ENCODE data around the gene CACHD1.

Gene CACHD1

GRCh38 chr1:64679177-64679576 is 209.2 kb downstream of the CACHD1 start:
- Histone ChIP-seq H3K4me3 (ENCODE audit: low read depth, low read length) (no peak overlapping the region), H2AFZ (ENCODE audit: low read length, unreplicated experiment) (no peak overlapping the region), H3K4me1 (ENCODE audit: control insufficient read depth, insufficient read depth, low read length, unreplicated experiment) (no peaks in the 10 kb centered on the region), H3K79me2 (ENCODE audit: control insufficient read depth, insufficient read depth, low read length, unreplicated experiment) (no peaks in the 10 kb centered on the region), H3K36me3 (ENCODE audit: insufficient read depth, low read length) (no peaks in the 10 kb centered on the region), H3K27ac (ENCODE audit: low read depth, low read length) (no peak overlapping the region), H3K27me3 (ENCODE audit: insufficient read depth, low read length) (no peaks in the 10 kb centered on the region)

- no peak overlapping the region for H3K27ac ChIP-seq (ENCODE audit: low read depth, low read length)
- no peak overlapping the region for H2AFZ ChIP-seq (ENCODE audit: low read length, unreplicated experiment)
- no peaks in the 10 kb centered on the region for H3K27me3 ChIP-seq (ENCODE audit: insufficient read depth, low read length)
- H3K79me2 ChIP-seq (ENCODE audit: control insufficient read depth, insufficient read depth, low read length, unreplicated experiment): no peaks in the 10 kb centered on the region
- no peaks in the 10 kb centered on the region for H3K4me1 ChIP-seq (ENCODE audit: control insufficient read depth, insufficient read depth, low read length, unreplicated experiment)
- no peak overlapping the region for H3K4me3 ChIP-seq (ENCODE audit: low read depth, low read length)
- no peaks in the 10 kb centered on the region for H3K36me3 ChIP-seq (ENCODE audit: insufficient read depth, low read length)
These were observed 210.7 kb downstream of the CACHD1 start for GRCh38 chr1:64680599-64680998.

GRCh38 chr1:64681043-64681442 is 211.1 kb downstream of the CACHD1 start:
- Histone ChIP-seq H3K4me1 (ENCODE audit: control insufficient read depth, insufficient read depth, low read length, unreplicated experiment) (no peaks in the 10 kb centered on the region), H3K27ac (ENCODE audit: low read depth, low read length) (no peak overlapping the region), H3K79me2 (ENCODE audit: control insufficient read depth, insufficient read depth, low read length, unreplicated experiment) (no peaks in the 10 kb centered on the region), H3K27me3 (ENCODE audit: insufficient read depth, low read length) (no peaks in the 10 kb centered on the region), H2AFZ (ENCODE audit: low read length, unreplicated experiment) (no peak overlapping the region), H3K36me3 (ENCODE audit: insufficient read depth, low read length) (no peaks in the 10 kb centered on the region), H3K4me3 (ENCODE audit: low read depth, low read length) (no peak overlapping the region)

GRCh38 chr1:64683419-64683818 is 213.5 kb downstream of the CACHD1 start:
- no peaks in the 10 kb centered on the region for H3K79me2 ChIP-seq (ENCODE audit: control insufficient read depth, insufficient read depth, low read length, unreplicated experiment)
- H3K36me3 ChIP-seq (ENCODE audit: insufficient read depth, low read length): no peaks in the 10 kb centered on the region
- no peak overlapping the region for H3K4me3 ChIP-seq (ENCODE audit: low read depth, low read length)
- H3K27me3 ChIP-seq (ENCODE audit: insufficient read depth, low read length): no peaks in the 10 kb centered on the region
- H2AFZ ChIP-seq (ENCODE audit: low read length, unreplicated experiment): no peak overlapping the region
- peaks cover 12% of the 10 kb centered on the region for H3K4me1 ChIP-seq (ENCODE audit: control insufficient read depth, insufficient read depth, low read length, unreplicated experiment)
- H3K27ac ChIP-seq (ENCODE audit: low read depth, low read length): no peak overlapping the region

GRCh38 chr1:64685217-64685616 is 215.3 kb downstream of the CACHD1 start:
- H3K36me3 ChIP-seq (ENCODE audit: insufficient read depth, low read length): no peaks in the 10 kb centered on the region
- H3K4me1 ChIP-seq (ENCODE audit: control insufficient read depth, insufficient read depth, low read length, unreplicated experiment): peaks cover 12% of the 10 kb centered on the region
- H3K79me2 ChIP-seq (ENCODE audit: control insufficient read depth, insufficient read depth, low read length, unreplicated experiment): no peaks in the 10 kb centered on the region

GRCh38 chr1:64685765-64686341 is 215.9 kb downstream of the CACHD1 start:
- H2AFZ ChIP-seq (ENCODE audit: low read length, unreplicated experiment): no peak overlapping the region
- peaks cover 12% of the 10 kb centered on the region for H3K4me1 ChIP-seq (ENCODE audit: control insufficient read depth, insufficient read depth, low read length, unreplicated experiment)
- H3K4me3 ChIP-seq (ENCODE audit: low read depth, low read length): no peak overlapping the region
- H3K27me3 ChIP-seq (ENCODE audit: insufficient read depth, low read length): no peaks in the 10 kb centered on the region
- H3K79me2 ChIP-seq (ENCODE audit: control insufficient read depth, insufficient read depth, low read length, unreplicated experiment): no peaks in the 10 kb centered on the region
- no peaks in the 10 kb centered on the region for H3K36me3 ChIP-seq (ENCODE audit: insufficient read depth, low read length)
- no peak overlapping the region for H3K27ac ChIP-seq (ENCODE audit: low read depth, low read length)

More at GRCh38 chr1:64685217-64685616, 215.3 kb downstream of the CACHD1 start:
- H2AFZ ChIP-seq (ENCODE audit: low read length, unreplicated experiment): no peak overlapping the region
- H3K27ac ChIP-seq (ENCODE audit: low read depth, low read length): no peak overlapping the region
- H3K4me3 ChIP-seq (ENCODE audit: low read depth, low read length): no peak overlapping the region
- H3K27me3 ChIP-seq (ENCODE audit: insufficient read depth, low read length): no peaks in the 10 kb centered on the region

- H3K4me1 ChIP-seq (ENCODE audit: control insufficient read depth, insufficient read depth, low read length, unreplicated experiment): peaks cover 24% of the 10 kb centered on the region
- H3K27me3 ChIP-seq (ENCODE audit: insufficient read depth, low read length): no peaks in the 10 kb centered on the region
- no peaks in the 10 kb centered on the region for H3K36me3 ChIP-seq (ENCODE audit: insufficient read depth, low read length)
- no peak overlapping the region for H3K4me3 ChIP-seq (ENCODE audit: low read depth, low read length)
- no peak overlapping the region for H3K27ac ChIP-seq (ENCODE audit: low read depth, low read length)
- H2AFZ ChIP-seq (ENCODE audit: low read length, unreplicated experiment): no peak overlapping the region
- H3K79me2 ChIP-seq (ENCODE audit: control insufficient read depth, insufficient read depth, low read length, unreplicated experiment): no peaks in the 10 kb centered on the region
These were observed 217.1 kb downstream of the CACHD1 start for GRCh38 chr1:64686828-64687724.

GRCh38 chr1:64687725-64688327 is 217.9 kb downstream of the CACHD1 start:
- H3K79me2 ChIP-seq (ENCODE audit: control insufficient read depth, insufficient read depth, low read length, unreplicated experiment): no peaks in the 10 kb centered on the region
- no peak overlapping the region for H2AFZ ChIP-seq (ENCODE audit: low read length, unreplicated experiment)
- no peak overlapping the region for H3K4me3 ChIP-seq (ENCODE audit: low read depth, low read length)
- no peak overlapping the region for H3K27ac ChIP-seq (ENCODE audit: low read depth, low read length)
- no peaks in the 10 kb centered on the region for H3K36me3 ChIP-seq (ENCODE audit: insufficient read depth, low read length)
- no peaks in the 10 kb centered on the region for H3K27me3 ChIP-seq (ENCODE audit: insufficient read depth, low read length)
- peaks cover 26% of the 10 kb centered on the region for H3K4me1 ChIP-seq (ENCODE audit: control insufficient read depth, insufficient read depth, low read length, unreplicated experiment)

GRCh38 chr1:64691626-64692025 is 221.7 kb downstream of the CACHD1 start:
- Histone ChIP-seq H3K4me3 (ENCODE audit: low read depth, low read length) (no peak overlapping the region), H3K27me3 (ENCODE audit: insufficient read depth, low read length) (no peaks in the 10 kb centered on the region), H2AFZ (ENCODE audit: low read length, unreplicated experiment) (peak overlapping the region; percentile 97), H3K79me2 (ENCODE audit: control insufficient read depth, insufficient read depth, low read length, unreplicated experiment) (no peaks in the 10 kb centered on the region), H3K36me3 (ENCODE audit: insufficient read depth, low read length) (no peaks in the 10 kb centered on the region), H3K27ac (ENCODE audit: low read depth, low read length) (no peak overlapping the region; the same call in 1 of the 2 replicates), H3K4me1 (ENCODE audit: control insufficient read depth, insufficient read depth, low read length, unreplicated experiment) (peaks cover 26% of the 10 kb centered on the region)

- H3K4me1 ChIP-seq (ENCODE audit: control insufficient read depth, insufficient read depth, low read length, unreplicated experiment): peaks cover 17% of the 10 kb centered on the region
- no peak overlapping the region for H3K4me3 ChIP-seq (ENCODE audit: low read depth, low read length)
- no peak overlapping the region for H3K27ac ChIP-seq (ENCODE audit: low read depth, low read length)
- H3K36me3 ChIP-seq (ENCODE audit: insufficient read depth, low read length): no peaks in the 10 kb centered on the region
- H3K27me3 ChIP-seq (ENCODE audit: insufficient read depth, low read length): no peaks in the 10 kb centered on the region
- no peaks in the 10 kb centered on the region for H3K79me2 ChIP-seq (ENCODE audit: control insufficient read depth, insufficient read depth, low read length, unreplicated experiment)
- no peak overlapping the region for H2AFZ ChIP-seq (ENCODE audit: low read length, unreplicated experiment)
These were observed 223.0 kb downstream of the CACHD1 start for GRCh38 chr1:64692911-64693310.

Measured in ACC112 (cell line).